Activated effector memory CD4-positive, alpha-beta T cell treated with Interleukin-2 at 50 U/mL for 16 hours (primary cell): Measurements from ENCODE around the gene MRFAP1L1.
"Not testable (repeated sequence)": the region's sequence is repeated elsewhere in the genome, so short reads cannot be mapped to it uniquely, and the experiment has no call there.

ENCODE experiments used
- DNase-seq: peaks from one replicate; pipeline ENCODE4 v3.0.0-alpha.2; 2020

Gene MRFAP1L1

GRCh38 chr4:6709230-6710114 is at the start of gene MRFAP1L1:
MRFAP1L1 (minus strand) TSS chr4:6709865; CDS start chr4:6709629, 236 bp downstream.
- DNase-seq, result peak; percentile 94

GRCh38 chr4:6758728-6759127 is 49.1 kb upstream of the MRFAP1L1 start:
- no peak for DNase-seq

GRCh38 chr4:6756345-6756744 is 46.7 kb upstream of the MRFAP1L1 start:
- DNase-seq, result not testable (repeated sequence)

DNA sequence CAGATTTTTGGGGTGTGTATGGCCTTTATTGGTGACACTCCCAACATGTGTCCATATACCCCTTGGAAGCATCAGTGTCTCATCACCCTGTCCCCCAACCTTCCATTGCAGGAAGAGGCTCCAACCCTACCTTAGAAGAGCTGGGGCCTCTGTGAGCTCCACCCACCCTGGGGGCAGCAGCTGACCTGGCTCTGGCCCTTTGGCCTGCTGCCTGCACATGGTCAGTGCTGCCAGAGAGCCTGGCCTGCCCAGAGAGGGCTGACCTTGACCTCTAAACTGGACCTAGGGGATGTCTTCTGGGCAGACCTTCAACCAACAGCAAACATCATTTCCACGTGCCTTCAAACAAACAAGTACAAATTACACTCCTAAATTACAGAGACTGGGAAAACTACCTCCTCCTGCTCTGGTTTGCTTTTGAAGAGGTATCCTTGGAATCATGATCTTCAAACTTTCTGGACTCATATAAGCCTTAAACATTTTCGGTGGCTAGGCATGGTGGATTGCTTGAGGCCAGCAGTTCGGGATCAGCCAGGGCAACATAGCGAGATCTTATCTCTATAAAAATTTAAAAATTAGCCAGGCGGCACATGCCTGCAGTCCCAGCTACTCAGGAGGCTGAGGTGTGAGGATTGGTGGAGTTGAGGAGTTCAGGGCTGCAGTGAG is 45.6 kb upstream of the MRFAP1L1 start:
- DNase-seq, result no peak

DNA sequence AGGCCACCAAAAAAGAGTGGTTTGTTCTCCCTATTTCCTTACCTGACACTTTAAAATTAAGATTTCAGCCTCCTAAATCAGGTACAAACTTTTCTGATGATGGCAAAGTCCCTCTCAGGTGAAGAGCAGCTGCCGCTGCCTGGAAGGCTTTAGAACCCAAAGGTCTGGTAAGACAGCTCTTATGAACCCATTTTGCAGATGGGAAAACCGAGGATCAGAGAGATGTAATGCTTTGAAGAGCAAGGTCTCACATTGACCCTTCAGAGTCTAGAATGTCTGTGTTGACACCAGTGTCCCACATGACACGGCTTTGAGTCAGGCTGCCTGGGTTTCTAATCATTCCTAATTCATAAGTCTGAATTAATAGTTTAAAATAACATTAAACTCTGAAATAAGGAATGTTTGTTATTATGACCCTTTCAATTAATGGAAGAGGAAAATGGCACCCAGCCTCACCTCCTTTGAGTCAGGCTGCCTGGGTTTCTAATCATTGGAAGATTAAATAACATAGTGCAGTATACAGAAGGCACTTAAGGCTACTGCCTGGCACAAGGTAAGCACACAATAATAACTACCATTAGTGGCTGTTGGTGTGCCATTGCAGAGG is 44.9 kb upstream of the MRFAP1L1 start:
- no peak for DNase-seq

DNA sequence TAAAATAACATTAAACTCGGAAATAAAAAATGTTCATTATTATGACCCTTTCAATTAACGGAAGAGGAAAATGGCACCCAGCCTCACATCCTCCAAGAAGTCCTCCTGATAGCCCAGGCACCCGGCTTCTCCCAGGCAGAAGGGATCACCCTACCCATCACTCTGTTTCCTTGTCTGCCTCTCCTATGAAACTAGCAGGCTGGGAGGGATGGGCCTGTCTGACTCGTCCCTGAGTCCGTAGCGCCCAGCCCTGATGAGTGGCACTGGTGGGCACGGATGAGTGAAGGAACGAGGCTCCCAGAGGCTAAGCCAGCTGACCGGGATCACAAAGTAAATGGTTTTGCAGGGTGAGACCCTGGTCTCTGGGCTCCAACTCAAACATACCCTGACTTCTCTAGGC is 44.2 kb upstream of the MRFAP1L1 start:
- no peak for DNase-seq

DNA sequence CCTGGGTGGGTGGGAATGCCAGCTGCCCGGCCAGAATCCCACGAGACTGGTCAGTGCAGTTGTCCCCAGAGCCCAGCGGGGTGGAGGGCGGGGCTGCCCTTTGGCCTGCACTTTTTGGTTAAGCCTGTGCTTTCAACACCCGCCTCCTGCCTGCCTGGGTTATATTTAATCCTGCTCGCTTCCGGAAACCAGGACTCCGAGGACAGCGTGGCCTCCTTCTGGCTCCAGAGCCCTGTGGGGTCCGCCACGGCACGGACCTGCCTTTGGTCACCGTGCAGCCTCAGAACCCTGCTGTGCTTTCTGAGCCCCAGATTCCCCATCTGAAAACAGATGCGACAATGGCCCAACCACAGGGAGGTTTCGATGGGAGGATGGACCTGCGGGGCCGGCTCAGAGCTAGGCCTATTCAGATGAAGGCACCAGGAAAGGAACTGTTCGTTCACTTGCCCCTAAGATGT is 43.5 kb upstream of the MRFAP1L1 start:
- DNase-seq, result no peak

DNA sequence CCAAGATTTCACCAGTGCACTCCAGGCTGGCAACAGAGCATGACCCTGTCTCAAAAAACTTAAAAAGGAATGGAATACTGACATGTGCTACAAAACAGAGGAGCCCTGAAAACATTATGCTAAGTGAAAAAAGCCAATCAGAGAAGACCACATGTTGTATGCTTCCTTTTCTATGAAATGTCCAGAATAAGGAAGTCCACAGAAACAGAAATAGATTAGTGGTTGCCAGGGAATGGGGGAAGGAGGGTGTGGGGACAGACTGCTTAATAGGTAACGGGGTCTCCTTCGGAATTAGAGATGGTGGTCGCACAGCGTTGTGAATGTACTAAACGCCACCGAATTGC is 42.8 kb upstream of the MRFAP1L1 start:
- no peak for DNase-seq

DNA sequence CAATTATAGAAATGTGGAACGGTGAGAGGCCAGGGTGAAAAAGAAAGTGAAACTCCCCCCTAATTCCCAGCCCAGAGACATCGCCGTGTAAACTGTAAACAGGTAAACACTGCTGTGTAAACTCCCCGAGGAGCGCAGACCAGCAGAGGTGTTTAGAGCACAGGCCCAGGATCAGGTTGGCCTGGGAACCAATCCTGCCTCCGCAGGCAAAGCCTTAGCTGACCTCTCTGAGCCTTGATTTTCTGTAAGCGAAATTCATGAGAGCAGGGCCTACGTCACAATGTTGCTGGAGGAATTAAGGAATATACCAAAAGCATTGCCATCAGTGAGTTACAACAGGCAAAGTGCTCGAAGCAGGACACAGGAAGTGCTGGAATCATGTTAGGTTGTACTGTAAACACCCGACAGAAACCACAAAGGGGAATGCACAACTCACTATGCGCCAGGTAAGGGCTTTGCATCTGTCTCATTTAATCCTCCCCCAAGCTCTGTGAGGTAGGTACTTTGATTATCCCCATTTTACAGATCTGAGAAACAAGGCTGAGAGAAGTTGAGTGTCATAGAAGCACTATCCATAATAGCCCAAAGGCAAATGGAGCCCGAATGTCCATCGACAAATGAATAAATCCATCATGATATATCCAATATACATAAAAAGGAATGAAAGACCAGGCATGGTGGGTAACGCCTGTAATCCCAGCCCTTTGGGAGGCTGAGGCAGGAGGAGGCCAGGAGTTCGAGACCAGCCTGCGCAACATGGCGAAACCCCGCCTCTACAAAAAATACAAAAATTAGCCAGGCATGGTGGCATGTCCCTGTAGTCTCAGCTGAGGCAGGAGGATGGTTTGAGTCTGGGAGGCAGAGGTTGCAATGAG is 42.2 kb upstream of the MRFAP1L1 start:
- no peak for DNase-seq

GRCh38 chr4:6750286-6751221 is 40.9 kb upstream of the MRFAP1L1 start:
- DNase-seq, result no peak

DNA sequence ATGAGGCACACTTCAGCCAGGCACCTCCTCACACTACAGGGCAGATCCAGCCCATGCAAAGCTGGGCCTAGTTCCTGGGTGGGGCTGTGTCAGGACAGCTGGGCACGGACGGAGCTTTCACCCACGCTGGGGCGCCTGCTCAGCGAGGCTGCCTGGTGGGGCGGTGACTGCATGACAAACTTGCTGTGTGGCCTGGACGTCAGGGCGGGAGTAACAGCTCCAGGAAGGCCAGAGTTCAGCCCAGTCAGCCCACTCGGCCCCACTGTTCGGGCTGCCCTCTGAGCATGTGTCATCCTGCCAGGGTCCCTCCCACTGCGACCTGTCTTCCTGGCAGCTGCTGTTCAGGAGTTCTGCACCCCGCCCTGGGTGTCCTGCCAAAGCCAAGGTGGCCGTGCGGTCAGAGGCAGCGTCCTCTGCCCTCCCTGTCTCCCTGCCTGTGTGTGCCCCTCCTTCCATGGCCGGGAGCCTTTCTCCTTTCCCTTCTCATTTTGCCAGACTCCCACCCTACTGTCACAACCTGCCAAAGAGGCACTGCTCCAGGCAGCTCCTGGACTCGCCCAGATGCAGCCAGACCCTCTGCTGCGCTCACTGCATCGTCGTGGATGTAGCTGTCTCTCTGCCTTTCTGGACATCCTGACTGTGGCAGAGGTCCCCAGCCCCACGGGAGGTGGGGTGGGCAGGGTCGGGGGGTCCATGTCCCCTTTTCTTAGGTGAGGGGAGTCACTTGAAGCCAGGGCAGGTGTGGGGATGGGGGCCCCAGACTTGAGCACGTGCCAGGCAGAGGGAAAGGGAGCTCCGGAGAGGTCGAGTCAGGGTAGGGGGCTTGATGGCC is 39.9 kb upstream of the MRFAP1L1 start:
- no peak for DNase-seq

DNA sequence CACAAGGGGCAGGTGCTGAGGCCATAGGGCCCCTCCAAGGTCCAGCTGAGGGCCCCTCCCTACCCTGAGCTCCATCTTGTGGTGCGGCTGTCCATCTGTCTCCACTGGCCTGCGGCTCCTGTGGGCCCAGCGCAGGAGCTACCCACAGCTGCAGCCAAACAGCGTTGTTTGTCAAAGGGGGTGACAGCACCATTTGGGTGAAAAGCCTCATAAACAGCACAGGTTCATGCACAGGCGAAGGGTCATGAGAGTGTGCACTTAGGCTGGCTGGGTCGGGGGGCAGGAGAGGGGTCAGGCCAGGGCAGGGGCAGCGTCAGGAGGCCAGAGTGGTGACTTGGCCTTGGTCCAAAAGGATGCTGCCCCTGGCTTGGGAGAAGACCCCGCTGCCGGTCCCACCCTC is 38.6 kb upstream of the MRFAP1L1 start:
- DNase-seq, result no peak

GRCh38 chr4:6747294-6748051 is 37.8 kb upstream of the MRFAP1L1 start:
- DNase-seq, result no peak

DNA sequence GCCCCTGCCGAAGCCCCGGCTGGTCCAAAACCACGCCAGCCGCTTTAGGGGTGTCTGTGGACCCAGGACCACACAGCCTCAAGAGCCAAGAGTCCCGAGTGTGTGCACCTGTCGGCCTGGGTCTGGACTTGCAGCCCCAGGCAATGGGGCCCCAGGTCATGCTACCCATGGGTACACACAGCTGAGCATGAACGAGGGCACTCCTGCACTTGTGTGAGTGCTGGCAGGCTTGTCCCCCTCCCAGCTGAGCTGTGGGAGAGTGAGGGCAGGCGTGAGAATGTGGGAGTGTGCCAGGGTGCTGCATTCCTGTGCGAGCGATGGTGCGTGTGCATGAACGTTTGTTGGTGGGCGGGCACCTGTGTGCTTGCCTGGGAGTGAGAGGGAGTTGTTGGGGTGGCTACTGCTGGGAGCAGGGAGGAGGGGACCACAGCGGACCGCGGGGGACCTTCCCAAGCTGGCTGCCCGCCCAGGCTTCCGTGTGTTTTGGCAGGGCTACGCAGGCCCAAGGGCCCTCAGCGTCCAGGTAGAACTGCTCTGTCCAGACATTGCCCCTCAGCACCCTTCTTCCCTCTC is 37.1 kb upstream of the MRFAP1L1 start:
- DNase-seq, result no peak

DNA sequence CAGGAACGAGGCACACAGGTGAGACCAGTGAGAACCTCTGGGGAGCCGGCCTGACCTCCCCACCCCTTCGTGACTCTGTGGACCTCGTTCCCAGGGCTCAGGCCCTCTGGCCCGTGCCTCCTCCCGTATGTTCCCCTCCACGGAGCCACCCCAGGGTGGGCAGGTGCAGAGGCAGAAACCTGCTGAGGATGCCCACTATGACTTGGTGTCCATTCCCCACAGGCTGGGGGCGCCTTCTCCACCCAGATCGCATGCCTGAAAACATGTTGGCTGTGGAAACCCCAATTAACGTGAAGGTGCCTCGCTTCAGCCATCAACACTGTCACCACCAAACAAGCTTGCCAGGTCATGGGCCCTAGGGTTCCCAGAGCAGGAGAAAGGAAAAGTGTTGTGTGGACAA is 33.3 kb upstream of the MRFAP1L1 start:
- DNase-seq, result no peak

DNA sequence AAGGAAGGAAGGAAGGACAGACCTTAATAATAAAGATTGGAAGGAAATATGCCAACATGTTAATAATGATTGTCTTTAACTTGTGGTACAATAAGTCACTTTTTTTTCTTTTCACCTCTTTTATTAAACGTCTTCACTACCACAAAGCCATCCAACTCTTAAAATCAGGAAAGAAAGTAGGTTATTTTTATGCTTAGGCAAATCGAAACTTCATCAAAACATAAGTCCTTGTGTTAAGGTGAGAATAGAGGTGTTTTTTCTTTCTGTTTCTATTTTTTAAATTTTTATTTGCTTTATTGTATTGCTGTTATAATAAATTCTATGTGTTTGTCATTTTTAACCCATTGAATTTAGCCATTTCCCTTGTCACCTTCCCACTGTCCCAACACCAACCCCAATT is 32.8 kb upstream of the MRFAP1L1 start:
- no peak for DNase-seq

DNA sequence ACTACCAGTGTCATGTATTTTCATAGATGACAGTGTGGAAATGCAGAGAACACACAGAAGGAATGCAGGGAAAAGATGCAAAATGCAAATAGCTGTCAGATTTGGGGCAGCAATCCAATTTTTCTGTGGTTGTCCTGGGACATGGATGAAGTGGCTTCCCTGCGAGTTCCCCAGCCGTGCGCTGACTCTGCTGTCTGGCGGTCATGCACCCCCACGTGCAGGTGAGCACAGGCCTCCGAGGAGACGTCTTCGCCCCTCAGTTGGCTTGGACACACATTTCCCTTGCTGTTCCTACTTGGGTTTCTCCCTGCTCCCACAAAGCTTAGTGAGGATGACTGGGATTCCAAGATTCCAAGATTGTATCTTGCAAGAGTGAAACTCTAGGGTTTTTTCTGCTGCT is 30.7 kb upstream of the MRFAP1L1 start:
- DNase-seq, result no peak

DNA sequence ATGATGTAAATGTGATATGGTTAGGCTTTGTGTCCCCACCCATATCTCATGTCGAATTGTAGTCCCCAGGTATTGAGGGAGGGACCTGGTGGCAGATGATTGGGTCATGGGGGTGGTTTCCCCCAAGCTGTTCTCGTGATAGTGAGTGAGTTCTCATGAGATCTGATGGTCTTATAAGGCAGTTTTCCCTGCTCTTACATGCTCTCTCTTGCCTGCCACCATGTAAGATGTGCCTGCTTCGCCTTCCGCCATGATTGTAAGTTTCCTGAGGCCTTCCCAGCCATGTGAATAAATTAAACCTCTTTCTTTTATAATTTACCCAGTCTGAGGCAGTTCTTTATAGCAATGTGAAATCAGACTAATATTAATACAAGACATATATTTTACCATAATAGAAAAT is 30.3 kb upstream of the MRFAP1L1 start:
- no peak for DNase-seq

DNA sequence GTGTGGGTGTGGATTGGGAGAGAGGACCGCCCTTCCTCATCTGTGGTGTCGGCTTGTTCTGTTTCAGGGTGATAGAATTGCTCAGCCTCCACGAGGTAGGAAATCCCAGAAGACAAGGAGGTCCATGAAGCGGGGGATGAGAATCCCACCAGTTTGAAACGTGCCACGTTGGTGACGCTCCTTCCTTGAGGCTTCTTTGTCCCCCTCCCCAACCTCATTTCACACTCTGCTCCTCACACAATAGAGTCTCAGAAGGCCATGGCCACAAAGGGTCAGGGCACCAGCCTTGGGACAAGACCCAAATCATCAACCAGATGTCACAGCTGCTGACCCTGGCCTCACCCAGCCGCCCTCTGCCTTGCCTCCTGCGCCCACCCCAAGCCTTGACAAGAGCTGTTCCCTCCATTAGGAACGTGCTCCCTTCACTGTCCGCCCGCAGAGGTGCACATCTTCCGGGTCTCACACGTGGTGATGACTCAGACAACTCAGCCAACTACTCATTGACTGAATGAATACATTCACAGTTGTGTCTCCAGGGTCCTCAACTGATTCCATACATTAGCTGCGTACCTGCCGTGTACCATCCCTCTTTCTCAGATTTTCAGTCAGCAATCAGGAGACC is 24.6 kb upstream of the MRFAP1L1 start:
- no peak for DNase-seq
